SK-N-SH (cell line): ENCODE data around the gene ANKRD62.

Experiments used
- CHD2 ChIP-seq: fragments of 150-350 bp; IDR thresholded peaks from 2 replicates; pipeline ENCODE4 v1.6.1; 2018; ENCODE audit warnings: low read length; ENCODE audit not compliant: partially characterized antibody
- CTCF ChIP-seq: fragments of 200-600 bp; sonication (generic); IDR thresholded peaks from 2 replicates; pipeline ENCODE4 v1.6.1; 2017; ENCODE audit warnings: antibody characterized with exemption, mild to moderate bottlenecking, moderate library complexity
- EZH2phosphoT487 ChIP-seq: fragments of 200-600 bp; sonication (generic); IDR thresholded peaks from 2 replicates; pipeline ENCODE4 v1.6.1; 2017; ENCODE audit warnings: low read depth, mixed run types, mild to moderate bottlenecking, antibody characterized with exemption, moderate library complexity, borderline replicate concordance
- GABPA ChIP-seq: IDR thresholded peaks from 2 replicates; pipeline ENCODE4 v1.4.0; 2012; ENCODE audit warnings: low read depth, mild to moderate bottlenecking
- JUND ChIP-seq: IDR thresholded peaks from 2 replicates; pipeline ENCODE4 v1.4.0; 2012
- MAX ChIP-seq: IDR thresholded peaks from 2 replicates; pipeline ENCODE4 v1.4.0; 2012; ENCODE audit warnings: low read depth
- POLR2AphosphoS5 ChIP-seq: IDR thresholded peaks from 2 replicates; pipeline ENCODE4 v1.6.1; 2012; ENCODE audit warnings: low read depth, low read length
- REST ChIP-seq: IDR thresholded peaks from 2 replicates; pipeline ENCODE4 v1.6.1; 2012; ENCODE audit warnings: mild to moderate bottlenecking, low read depth, low read length, moderate library complexity
- RFX5 ChIP-seq: IDR thresholded peaks from 2 replicates; pipeline ENCODE4 v1.6.1; 2012; ENCODE audit warnings: mild to moderate bottlenecking, improper control_type of control experiment, low read length
- TCF12 ChIP-seq: IDR thresholded peaks from 2 replicates; pipeline ENCODE4 v1.4.0; 2012
- USF2 ChIP-seq: fragments of 150-350 bp; IDR thresholded peaks from 2 replicates; pipeline ENCODE4 v1.6.1; 2017; ENCODE audit warnings: antibody characterized with exemption, low read length, low read depth, borderline replicate concordance

GRCh38 chr18:12099160-12099559 lies 5.5 kb downstream of the ANKRD62 start:
- TF ChIP-seq CTCF, result no peak
- TF ChIP-seq EZH2phosphoT487, result no peak
- no peak for TF ChIP-seq TCF12
- TF ChIP-seq MAX, result no peak
- TF ChIP-seq RFX5, result no peak
- TF ChIP-seq POLR2AphosphoS5, result no peak
- no peak for TF ChIP-seq USF2
- no peak for TF ChIP-seq GABPA
- no peak for TF ChIP-seq CHD2
- TF ChIP-seq JUND, result no peak
- TF ChIP-seq REST, result no peak
